ENCODE measurements around the gene FHL2.

Gene FHL2

DNA sequence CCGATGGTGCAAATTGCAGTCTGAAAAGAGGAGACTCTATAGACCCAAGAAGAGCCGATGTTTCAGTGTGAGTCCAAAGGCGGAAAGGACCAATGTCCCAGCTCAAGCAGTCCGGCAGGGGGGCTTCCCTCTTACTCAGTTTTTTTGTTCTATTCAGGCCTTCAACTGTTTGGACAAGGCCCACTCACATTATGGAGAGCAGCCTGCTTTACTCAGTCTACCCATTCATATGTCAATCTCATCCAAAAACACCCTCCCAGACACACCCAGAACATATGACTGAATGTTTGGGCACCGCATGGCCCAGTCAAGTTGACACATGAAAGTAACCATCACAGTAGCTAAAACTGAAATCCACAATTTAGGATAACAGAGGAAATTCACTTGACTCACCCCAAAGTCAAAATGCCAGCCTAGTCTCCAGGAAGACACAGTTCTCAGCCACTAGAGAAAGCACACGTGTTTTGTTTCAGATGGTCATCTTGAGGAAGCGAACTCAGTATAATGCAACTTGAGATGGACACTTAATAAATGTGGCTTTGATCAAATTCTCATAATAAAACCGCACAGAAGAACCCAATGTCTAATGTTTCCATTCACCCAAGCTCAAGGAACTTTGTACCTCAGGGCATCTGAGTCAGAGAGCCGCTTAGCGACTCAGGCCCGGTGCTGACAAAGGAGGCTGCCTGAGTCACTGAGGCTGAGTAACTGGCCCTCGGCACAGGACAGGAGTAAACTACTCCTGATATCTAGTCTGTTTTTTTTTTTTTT lies 2.4 kb downstream of the FHL2 start:
- DNase-seq: no peak

- no peak for DNase-seq
Observed at GRCh38 chr2:105395691-105396090, 3.2 kb downstream of the FHL2 start.

DNA sequence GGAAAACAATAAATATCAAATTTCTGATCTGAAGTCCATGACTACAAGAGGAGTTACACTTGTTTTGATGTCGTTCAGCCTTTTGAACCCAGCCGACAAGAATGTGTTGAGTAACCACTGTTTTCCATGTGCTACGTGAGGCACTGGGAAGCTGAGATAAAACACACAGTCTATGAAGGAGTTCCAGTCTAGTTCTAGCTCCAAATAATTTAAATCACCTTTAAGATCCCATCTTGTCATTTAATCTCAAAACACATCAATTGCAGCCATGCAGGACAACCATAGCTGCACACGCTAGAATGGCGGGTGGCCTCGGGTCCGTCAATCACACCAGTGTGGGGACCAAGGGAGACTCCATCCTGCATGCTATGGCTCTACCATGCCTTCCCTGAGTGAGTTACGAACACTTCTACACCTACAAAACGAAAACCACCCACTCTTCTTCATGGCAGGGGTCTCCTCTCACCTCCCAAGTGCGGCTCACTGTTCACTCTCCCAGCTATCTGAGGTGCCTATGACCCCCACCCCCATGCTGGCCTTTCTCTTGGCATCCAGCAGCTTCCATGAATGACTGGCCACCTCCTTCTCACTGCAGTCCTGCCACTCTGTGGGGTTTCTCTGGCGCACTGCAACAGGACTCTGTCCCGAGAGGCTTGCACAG lies 3.8 kb downstream of the FHL2 start:
- no peak for DNase-seq

GRCh38 chr2:105393373-105394055 lies 5.3 kb downstream of the FHL2 start:
- no peak for DNase-seq

DNA sequence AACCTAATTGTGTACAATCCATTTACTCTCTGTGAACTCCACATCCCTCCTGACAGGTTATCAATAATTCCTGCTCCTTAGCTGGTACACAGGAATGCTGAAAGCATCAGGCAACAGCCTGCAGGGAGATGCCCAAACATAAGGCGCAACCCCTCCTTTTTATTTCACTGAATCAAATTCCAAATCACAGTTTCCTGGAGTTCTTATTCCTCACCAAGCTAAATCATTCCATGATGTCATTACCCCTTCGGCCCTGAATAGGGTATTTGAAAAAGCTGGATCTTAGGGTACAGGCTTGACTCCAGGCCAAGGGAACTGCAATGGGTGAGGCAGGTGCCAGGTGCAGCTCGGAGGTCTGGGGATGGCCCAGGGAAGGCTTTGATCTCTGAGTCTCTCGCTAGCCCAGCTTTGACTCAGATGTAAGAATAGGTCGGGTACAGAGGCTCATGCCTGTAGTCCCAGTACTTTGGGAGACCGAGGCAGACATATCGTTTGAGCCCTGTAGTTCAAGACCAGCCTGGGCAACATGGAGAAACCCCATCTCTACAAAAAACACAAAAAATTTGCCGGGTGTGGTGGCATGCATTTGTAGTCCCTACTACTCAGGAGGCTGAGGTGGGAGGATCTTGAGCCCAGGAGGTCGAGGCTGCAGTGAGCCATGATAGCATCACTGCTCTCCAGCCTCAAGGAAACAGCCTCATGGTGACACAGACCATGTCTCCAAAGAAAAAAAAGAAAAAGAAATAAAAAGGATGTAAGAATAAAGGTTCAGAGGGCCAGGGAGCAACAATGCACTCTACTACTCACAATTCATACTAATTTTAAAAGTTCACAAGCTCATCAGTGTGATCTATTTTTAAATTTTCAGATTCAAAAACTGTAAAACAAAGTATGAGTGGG lies 6.8 kb downstream of the FHL2 start:
- DNase-seq: no peak

DNA sequence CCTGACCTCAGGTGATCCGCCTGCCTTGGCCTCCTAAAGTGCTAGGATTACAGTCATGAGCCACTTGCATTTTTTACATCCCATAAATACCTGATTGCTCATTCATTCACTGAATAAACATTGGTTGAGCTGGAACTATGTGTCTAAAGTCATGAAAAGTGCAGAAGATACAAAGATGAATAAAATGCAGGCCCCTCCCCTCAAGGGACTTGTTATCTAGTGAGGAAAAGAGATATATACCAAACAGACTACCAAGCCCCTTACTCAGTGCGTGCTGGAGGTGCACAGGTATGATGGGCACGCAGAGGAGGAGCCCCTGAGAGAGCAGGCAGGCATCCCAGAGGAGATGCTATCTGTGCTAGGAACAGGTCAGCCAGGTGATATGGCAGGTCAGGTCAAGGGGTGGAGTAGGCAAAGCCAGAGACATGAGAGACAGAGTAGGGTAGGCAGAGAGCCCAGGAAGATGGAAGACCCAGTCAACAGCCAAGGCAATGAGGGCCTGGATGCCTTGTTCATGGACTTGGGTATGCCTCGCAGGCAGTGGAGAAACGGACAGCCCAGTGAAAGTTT lies 7.7 kb downstream of the FHL2 start:
- no peak for DNase-seq

DNA sequence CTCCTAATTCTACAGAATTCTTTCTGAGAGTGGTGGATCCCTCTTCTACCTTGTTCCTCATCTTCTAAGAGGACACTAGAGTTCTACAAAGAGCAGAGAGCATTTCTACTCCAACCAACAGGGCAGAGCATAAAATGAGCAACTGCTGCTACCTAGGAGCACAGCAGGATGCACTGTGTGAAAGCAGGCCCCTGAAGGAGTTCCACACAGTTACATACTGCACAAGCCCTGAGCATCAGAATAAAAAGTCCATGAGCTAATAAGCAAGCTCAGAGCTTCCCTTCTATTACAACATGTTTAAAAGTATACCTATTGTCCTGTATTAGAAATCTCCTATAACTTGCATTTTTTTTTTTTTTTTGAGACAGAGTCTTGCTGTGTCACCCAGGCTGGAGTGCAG lies 8.4 kb downstream of the FHL2 start:
- DNase-seq: no peak

DNA sequence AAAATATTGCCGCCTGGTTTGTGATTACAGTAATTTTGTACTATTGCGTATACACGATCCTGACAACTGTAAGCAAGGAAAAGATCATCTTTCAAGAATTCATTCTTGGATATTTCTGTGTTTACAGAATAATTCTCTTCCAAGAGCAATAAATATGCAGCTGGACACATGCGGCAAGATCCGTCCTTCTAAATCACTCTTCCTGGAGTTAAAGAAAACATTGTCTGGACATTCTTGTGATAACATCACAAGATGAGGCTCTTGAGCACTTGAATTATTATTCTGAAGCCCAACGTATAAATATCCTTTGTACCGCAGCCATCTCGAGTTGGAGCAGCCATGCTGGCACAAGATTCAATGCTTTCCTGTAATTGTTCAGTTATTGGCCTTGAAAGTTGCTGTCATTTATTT lies 9.9 kb downstream of the FHL2 start:
- no peak for DNase-seq

GRCh38 chr2:105387225-105387624 lies 11.6 kb downstream of the FHL2 start:
- DNase-seq: no peak

GRCh38 chr2:105385731-105386540 lies 12.9 kb downstream of the FHL2 start:
- no peak for DNase-seq

DNA sequence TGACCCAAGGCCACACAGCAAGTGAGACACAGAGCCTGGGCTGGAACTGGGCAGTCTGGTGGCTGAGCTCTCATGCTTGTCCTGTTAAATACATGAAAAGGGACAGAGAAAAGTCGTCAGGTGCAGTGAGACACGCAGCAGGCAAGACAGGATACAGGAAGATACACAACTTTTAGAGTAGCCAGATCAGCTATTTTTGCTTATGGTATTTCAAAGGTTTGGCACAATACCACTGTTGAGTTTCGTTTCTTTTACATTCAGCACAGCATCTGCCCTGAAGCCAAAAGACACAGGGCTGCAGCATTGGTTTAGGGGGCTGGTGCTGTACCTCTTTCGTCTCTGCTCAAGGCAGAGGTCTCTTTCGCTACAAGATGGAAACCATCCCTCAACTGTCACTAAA lies 14.0 kb downstream of the FHL2 start:
- no peak for DNase-seq

DNA sequence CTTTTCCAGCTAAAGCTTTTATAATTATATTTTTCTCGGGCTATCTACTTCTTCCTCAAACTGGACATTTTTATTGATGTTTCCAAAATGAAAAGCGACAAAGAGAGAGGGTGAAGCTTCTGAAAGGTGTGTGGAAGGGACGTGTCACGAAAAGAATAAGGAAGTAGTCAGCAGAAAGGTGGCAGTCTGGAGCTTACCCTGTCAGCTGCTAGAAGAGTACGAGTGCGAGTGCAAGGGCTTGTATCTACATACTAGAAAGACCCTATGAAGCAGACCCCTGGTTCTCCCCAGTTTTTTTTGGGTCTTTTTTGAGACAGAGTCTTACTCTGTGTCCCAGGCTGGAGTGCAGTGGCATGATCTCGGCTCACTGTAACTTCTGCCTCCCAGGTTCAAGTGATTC lies 14.6 kb downstream of the FHL2 start:
- no peak for DNase-seq

DNA sequence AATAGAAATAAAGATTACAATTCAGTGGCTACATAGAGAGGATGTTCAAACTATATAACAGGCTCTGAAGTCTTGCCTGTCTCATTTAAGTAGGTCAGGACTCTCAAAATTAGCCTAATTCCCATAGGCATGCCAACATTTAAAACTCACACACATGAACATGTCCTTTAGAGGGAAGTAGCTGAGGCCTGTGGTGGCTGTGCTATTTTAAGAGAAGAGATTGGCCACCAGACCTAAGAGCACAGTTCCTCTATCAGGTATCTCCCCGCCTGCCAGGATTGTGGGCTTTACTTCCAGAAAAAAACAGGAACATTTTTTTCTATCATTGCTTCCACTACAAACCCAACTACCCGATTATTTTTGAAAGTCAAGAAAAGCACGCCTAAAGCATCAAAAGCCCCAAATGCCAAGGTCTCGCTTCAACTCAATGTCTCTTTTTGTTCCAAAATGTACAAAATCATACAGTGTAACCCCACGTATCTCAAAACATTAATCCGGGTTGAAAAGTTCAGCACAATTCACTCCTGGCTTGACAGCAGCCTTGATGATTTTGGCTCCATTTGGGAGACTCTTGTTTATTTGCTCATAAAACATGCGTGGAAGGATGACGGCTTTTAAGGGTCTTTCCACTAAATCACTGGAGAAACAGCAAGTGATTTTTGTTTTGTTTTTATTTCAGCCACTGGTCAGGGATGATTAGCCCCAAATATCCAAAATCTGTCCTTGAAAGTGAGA lies 15.3 kb downstream of the FHL2 start:
- peak; percentile 5 for DNase-seq

DNA sequence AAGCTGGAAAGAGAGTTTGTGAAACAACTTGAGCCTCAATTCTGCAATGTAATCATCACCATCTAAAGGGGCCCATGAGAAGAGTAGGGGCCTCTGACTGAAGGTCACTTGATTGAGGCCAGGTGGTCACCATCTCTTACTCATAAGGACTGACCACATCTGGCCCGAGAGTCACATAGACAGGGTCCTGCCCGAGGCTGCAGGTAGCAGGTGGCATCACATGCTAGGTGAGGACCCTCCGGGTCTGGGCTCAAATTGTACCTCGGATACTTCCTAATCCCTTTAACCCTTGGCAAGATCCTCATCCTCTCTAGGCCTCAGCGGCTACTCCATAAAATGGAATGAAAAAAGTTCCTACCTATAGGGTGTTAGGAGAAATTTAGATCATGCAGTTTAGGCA lies 16.7 kb downstream of the FHL2 start:
- no peak for DNase-seq

GRCh38 chr2:105381101-105381668 lies 17.7 kb downstream of the FHL2 start:
- DNase-seq: no peak

GRCh38 chr2:105380432-105381100 lies 18.3 kb downstream of the FHL2 start:
- DNase-seq: no peak

DNA sequence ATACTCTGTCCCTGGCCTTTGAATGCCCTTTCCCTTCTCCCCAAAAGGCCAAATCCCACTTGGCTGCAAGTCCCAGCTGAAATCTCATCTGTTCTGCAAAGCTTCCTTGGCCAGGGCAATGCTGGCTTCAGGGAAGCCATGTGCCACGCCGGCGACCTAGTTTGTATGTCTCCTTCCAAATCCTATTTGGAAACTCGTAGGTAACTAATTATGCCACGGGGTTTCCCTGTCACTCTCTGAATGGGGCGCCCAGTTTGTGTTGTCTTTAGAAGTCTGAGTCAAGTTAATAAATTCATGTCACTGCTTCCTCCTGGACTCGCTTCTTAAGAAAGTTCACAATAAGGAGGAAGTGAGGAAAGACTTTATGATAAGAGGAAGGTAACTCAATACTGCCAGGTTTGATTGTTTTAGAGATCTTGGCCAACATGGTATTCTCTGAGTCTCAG lies 19.1 kb downstream of the FHL2 start:
- DNase-seq: peak; percentile 30

DNA sequence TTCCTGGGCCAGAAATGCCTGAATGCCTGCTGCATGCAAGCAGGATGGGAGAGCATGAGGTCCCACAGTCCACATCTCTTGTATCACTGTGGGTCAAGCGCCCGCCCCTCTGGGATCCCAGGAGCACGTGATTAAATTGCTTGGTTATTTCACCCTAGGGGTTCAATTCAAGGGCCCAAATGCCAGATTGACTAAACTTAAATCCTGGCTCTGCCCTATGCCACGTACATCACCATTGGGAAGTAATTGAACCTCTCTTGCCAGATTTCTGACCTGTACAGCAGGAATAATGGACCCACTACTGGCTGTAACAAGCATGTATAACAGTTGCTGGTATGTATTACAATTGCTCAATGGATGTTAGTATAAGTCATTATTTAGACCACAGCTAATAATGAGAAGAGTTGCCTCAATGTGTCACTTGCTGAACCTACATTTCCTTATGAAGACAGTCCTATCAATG lies 19.9 kb downstream of the FHL2 start:
- DNase-seq: no peak

- DNase-seq: no peak
Observed at GRCh38 chr2:105378276-105378840, 20.5 kb downstream of the FHL2 start.

- DNase-seq: no peak
Observed at GRCh38 chr2:105377871-105378270, 21.0 kb downstream of the FHL2 start.

All from inflammatory macrophage treated with lipopolysaccharide for 4 hours (primary cell).